ENCODE data around the gene AMELX.

AMELX gene

DNA sequence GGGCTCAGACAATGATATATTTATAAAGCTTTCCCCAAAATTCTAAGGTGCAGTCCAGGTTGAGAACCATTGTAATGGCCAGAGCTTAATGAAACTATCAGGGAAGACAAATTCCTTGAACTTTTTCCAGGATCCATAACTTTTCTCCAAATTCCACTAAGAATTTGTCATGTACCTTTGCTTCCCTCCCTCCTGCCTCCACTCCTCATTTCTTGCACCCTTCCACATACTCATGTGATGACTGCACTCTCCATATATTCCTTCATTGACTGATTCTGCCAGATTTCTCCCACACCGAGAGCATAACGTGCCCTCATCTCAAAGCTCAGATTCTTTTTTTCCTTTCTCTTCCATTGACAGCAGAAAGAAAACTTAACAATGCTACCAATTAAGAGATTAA lies 20.9 kb upstream of the AMELX start:
- in situ Hi-C loops (cut with HindIII; ENCODE audit: low sequenced_read_pairs) = no loop called here
- no peak for TF ChIP-seq CTCF (IDR thresholded peaks at IDR 0.05; ENCODE audit: low read depth, low read length, missing control alignments)
- no peak overlapping the region for H3K4me3 ChIP-seq (ENCODE audit: low read depth, low read length)
- DNase-seq (ENCODE audit: low read depth) = no peak

- no peak for TF ChIP-seq CTCF (IDR thresholded peaks at IDR 0.05; ENCODE audit: low read depth, low read length, missing control alignments)
- in situ Hi-C loops (cut with HindIII; ENCODE audit: low sequenced_read_pairs) = no loop called here
- no peak overlapping the region for H3K4me3 ChIP-seq (ENCODE audit: low read depth, low read length)
- DNase-seq (ENCODE audit: low read depth) = no peak
Observed at GRCh38 chrX:11272863-11273262, 20.4 kb upstream of the AMELX start.

DNA sequence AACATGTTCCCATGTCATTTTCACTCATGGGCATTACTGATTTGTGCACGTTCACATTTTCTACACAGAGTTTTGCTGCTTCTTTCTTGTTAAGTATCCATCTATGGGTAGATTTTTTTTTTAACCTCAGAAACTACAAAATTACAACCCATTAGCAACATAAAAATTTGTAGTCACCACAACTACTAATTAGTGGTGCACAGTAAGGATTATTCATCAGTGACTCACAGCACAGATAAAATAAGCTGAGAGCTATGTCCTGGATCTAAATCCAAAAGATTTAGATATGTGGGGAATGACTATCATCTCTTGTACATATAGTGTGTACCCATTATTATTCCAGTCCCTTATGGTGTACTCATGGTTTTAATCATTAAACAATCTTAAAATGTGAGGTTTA lies 19.7 kb upstream of the AMELX start:
- in situ Hi-C loops (cut with HindIII; ENCODE audit: low sequenced_read_pairs) = no loop called here
- no peak overlapping the region for H3K4me3 ChIP-seq (ENCODE audit: low read depth, low read length)
- DNase-seq (ENCODE audit: low read depth) = no peak
- no peak for TF ChIP-seq CTCF (IDR thresholded peaks at IDR 0.05; ENCODE audit: low read depth, low read length, missing control alignments)

- H3K4me3 ChIP-seq (ENCODE audit: low read depth, low read length) = no peak overlapping the region
- DNase-seq (ENCODE audit: low read depth) = no peak
- no peak for TF ChIP-seq CTCF (IDR thresholded peaks at IDR 0.05; ENCODE audit: low read depth, low read length, missing control alignments)
- in situ Hi-C loops (cut with HindIII; ENCODE audit: low sequenced_read_pairs) = no loop called here
Observed at GRCh38 chrX:11282043-11282442, 11.2 kb upstream of the AMELX start.

- no peak for DNase-seq (ENCODE audit: low read depth)
- no peak overlapping the region for H3K4me3 ChIP-seq (ENCODE audit: low read depth, low read length)
- in situ Hi-C loops (cut with HindIII; ENCODE audit: low sequenced_read_pairs) = no loop called here
- TF ChIP-seq CTCF (IDR thresholded peaks at IDR 0.05; ENCODE audit: low read depth, low read length, missing control alignments) = no peak
Observed at GRCh38 chrX:11285651-11286050, 7.6 kb upstream of the AMELX start.

- in situ Hi-C loops (cut with HindIII; ENCODE audit: low sequenced_read_pairs) = no loop called here
- no peak for DNase-seq (ENCODE audit: low read depth)
- H3K4me3 ChIP-seq (ENCODE audit: low read depth, low read length) = no peak overlapping the region
- no peak for TF ChIP-seq CTCF (IDR thresholded peaks at IDR 0.05; ENCODE audit: low read depth, low read length, missing control alignments)
Observed at GRCh38 chrX:11287505-11287904, 5.7 kb upstream of the AMELX start.
